GM19395 (cell line): ENCODE measurements around the gene VANGL2.

Experiments
- ATAC-seq: cut with Tn5 transposase; IDR thresholded peaks from one replicate; pipeline ENCODE4 v1.9.1; 2021; ENCODE audit warnings: mild to moderate bottlenecking, moderate library complexity; ENCODE audit not compliant: unreplicated experiment

The VANGL2 gene

GRCh38 chr1:160400223-160400645, at the start of gene VANGL2:
Gene VANGL2 (plus strand): TSS chr1:160400564. CDS start chr1:160415838, 15,274 bp downstream.
- no peak for ATAC-seq

GRCh38 chr1:160351629-160352028, 48.7 kb upstream of the VANGL2 start:
- no peak for ATAC-seq

- ATAC-seq: no peak
These were observed 47.8 kb upstream of the VANGL2 start for GRCh38 chr1:160352555-160352954.

GRCh38 chr1:160353223-160353622, 47.1 kb upstream of the VANGL2 start:
- ATAC-seq: no peak

GRCh38 chr1:160354388-160354985, 45.9 kb upstream of the VANGL2 start:
- ATAC-seq: no peak

- ATAC-seq: no peak
These were observed 42.9 kb upstream of the VANGL2 start for GRCh38 chr1:160357286-160358002.

- ATAC-seq: no peak
These were observed 42.3 kb upstream of the VANGL2 start for GRCh38 chr1:160358073-160358472.

GRCh38 chr1:160359559-160360226, 40.7 kb upstream of the VANGL2 start:
- no peak for ATAC-seq

- ATAC-seq: no peak
These were observed 40.1 kb upstream of the VANGL2 start for GRCh38 chr1:160360227-160360695.

- ATAC-seq: no peak
These were observed 39.2 kb upstream of the VANGL2 start for GRCh38 chr1:160361199-160361598.

GRCh38 chr1:160361814-160362167, 38.6 kb upstream of the VANGL2 start:
- ATAC-seq: no peak

- ATAC-seq: no peak
These were observed 38.0 kb upstream of the VANGL2 start for GRCh38 chr1:160362168-160362957.

GRCh38 chr1:160363010-160363409, 37.4 kb upstream of the VANGL2 start:
- ATAC-seq: no peak

GRCh38 chr1:160363951-160364735, 36.2 kb upstream of the VANGL2 start:
- no peak for ATAC-seq

GRCh38 chr1:160365325-160365724, 35.0 kb upstream of the VANGL2 start:
- no peak for ATAC-seq

- no peak for ATAC-seq
These were observed 33.4 kb upstream of the VANGL2 start, which contains the start of gene NHLH1 for GRCh38 chr1:160366731-160367515. Gene NHLH1 (plus strand): TSS chr1:160367071. CDS start chr1:160370732, 3,661 bp downstream.

- ATAC-seq: no peak
These were observed 32.9 kb upstream of the VANGL2 start for GRCh38 chr1:160367516-160367900.

- ATAC-seq: no peak
These were observed 32.1 kb upstream of the VANGL2 start for GRCh38 chr1:160367934-160368923.
